H9 (cell line): ENCODE data around the gene BRWD1. TPM values are rescaled to one million over a fixed set of nuclear protein-coding genes. Genes with fewer than 3 reads are reported as not detected.

ENCODE experiments used
- DNase-seq: peaks from one replicate; pipeline ENCODE4 v3.0.0-alpha.2; 2017
- H2AFZ ChIP-seq: one replicate; pipeline ENCODE4 v1.6.1; 2013; ENCODE audit warnings: mild to moderate bottlenecking, low read length, control low read depth, moderate library complexity
- H2AK5ac ChIP-seq: 2 replicates; pipeline ENCODE4 v1.6.1; 2013; ENCODE audit warnings: low read length, control low read depth, mixed read lengths; ENCODE audit not compliant: insufficient read length
- H2BK120ac ChIP-seq: one replicate; pipeline ENCODE4 v1.6.1; 2013; ENCODE audit warnings: low read depth, mild to moderate bottlenecking, low read length, control low read depth, inconsistent platforms; ENCODE audit not compliant: poor library complexity, severe bottlenecking
- H2BK12ac ChIP-seq: 2 replicates; pipeline ENCODE4 v1.6.1; 2013; ENCODE audit warnings: low read length, control low read depth, mixed read lengths, low read depth; ENCODE audit not compliant: insufficient read length
- H2BK15ac ChIP-seq: 2 replicates; pipeline ENCODE4 v1.6.1; 2013; ENCODE audit warnings: low read depth, low read length, control low read depth
- H2BK20ac ChIP-seq: one replicate; pipeline ENCODE4 v1.6.1; 2013; ENCODE audit warnings: low read depth, mild to moderate bottlenecking, low read length, control low read depth, inconsistent platforms; ENCODE audit not compliant: poor library complexity, severe bottlenecking
- H2BK5ac ChIP-seq: 2 replicates; pipeline ENCODE4 v1.6.1; 2013; ENCODE audit warnings: low read length, control low read depth, mixed read lengths; ENCODE audit not compliant: insufficient read length
- H3K14ac ChIP-seq: 2 replicates; pipeline ENCODE4 v1.6.1; 2013; ENCODE audit warnings: low read length, control low read depth; ENCODE audit not compliant: insufficient read depth
- H3K18ac ChIP-seq: 2 replicates; pipeline ENCODE4 v1.6.1; 2013; ENCODE audit warnings: low read depth, mild to moderate bottlenecking, mixed read lengths, low read length, control low read depth; ENCODE audit not compliant: insufficient read length
- H3K23ac ChIP-seq: 2 replicates; pipeline ENCODE4 v1.6.1; 2013; ENCODE audit warnings: low read length, control low read depth, mixed read lengths, low read depth; ENCODE audit not compliant: insufficient read length
- H3K23me2 ChIP-seq: 2 replicates; pipeline ENCODE4 v1.6.1; 2013; ENCODE audit warnings: low read depth, mild to moderate bottlenecking, mixed read lengths, low read length, control low read depth; ENCODE audit not compliant: insufficient read length, poor library complexity, severe bottlenecking
- H3K27ac ChIP-seq: 2 replicates; pipeline ENCODE4 v1.5.1; 2013; ENCODE audit warnings: low read length, control low read depth, mixed read lengths, low read depth; ENCODE audit not compliant: insufficient read length
- H3K27me3 ChIP-seq: 2 replicates; pipeline ENCODE4 v1.6.1; 2013; ENCODE audit warnings: low read length, control low read depth, inconsistent platforms; ENCODE audit not compliant: insufficient read depth
- H3K4ac ChIP-seq: 2 replicates; pipeline ENCODE4 v1.6.1; 2013; ENCODE audit warnings: low read depth, mild to moderate bottlenecking, control low read depth, inconsistent platforms, low read length, moderate library complexity
- H3K4me1 ChIP-seq: 2 replicates; pipeline ENCODE4 v1.6.1; 2013; ENCODE audit warnings: low read length, control low read depth, inconsistent platforms; ENCODE audit not compliant: insufficient read depth
- H3K4me2 ChIP-seq: 2 replicates; pipeline ENCODE4 v1.6.1; 2013; ENCODE audit warnings: low read length, control low read depth, mixed read lengths; ENCODE audit not compliant: insufficient read length, insufficient read depth
- H3K56ac ChIP-seq: 2 replicates; pipeline ENCODE4 v1.6.1; 2013; ENCODE audit warnings: low read depth, mild to moderate bottlenecking, mixed read lengths, low read length, control low read depth; ENCODE audit not compliant: insufficient read length
- H3K79me1 ChIP-seq: 2 replicates; pipeline ENCODE4 v1.6.1; 2013; ENCODE audit warnings: low read depth, mild to moderate bottlenecking, moderate library complexity, low read length, control low read depth, inconsistent platforms; ENCODE audit not compliant: insufficient read depth, poor library complexity, severe bottlenecking
- H3K79me2 ChIP-seq: 2 replicates; pipeline ENCODE4 v1.6.1; 2013; ENCODE audit warnings: low read length, control low read depth, inconsistent platforms; ENCODE audit not compliant: insufficient read depth
- H3K9ac ChIP-seq: 2 replicates; pipeline ENCODE4 v1.6.1; 2013; ENCODE audit warnings: low read length, control low read depth, mixed read lengths; ENCODE audit not compliant: insufficient read length; ENCODE audit errors: extremely low read depth
- H3K9me3 ChIP-seq: one replicate; pipeline ENCODE4 v1.6.1; 2013; ENCODE audit warnings: low read depth, low read length, inconsistent platforms; ENCODE audit not compliant: control insufficient read depth
- H3T11ph ChIP-seq: one replicate; pipeline ENCODE4 v1.6.1; 2013; ENCODE audit warnings: mild to moderate bottlenecking, low read length, control low read depth, inconsistent platforms
- H4K20me1 ChIP-seq: one replicate; pipeline ENCODE4 v1.6.1; 2013; ENCODE audit not compliant: control insufficient read depth, insufficient read length, insufficient read depth
- H4K5ac ChIP-seq: 2 replicates; pipeline ENCODE4 v1.6.1; 2013; ENCODE audit warnings: low read depth, mild to moderate bottlenecking, mixed read lengths, low read length, control low read depth; ENCODE audit not compliant: insufficient read length
- H4K8ac ChIP-seq: replicated peaks from 2 replicates; pipeline ENCODE4 v1.6.1; 2013; ENCODE audit warnings: low read length, control low read depth, mixed read lengths, low read depth; ENCODE audit not compliant: insufficient read length
- H4K91ac ChIP-seq: 2 replicates; pipeline ENCODE4 v1.6.1; 2013; ENCODE audit warnings: low read depth, mild to moderate bottlenecking, moderate library complexity, mixed read lengths, low read length, control low read depth; ENCODE audit not compliant: insufficient read length
- H3K27ac Mint-ChIP-seq, 3 experiments: 2 replicates in 2 of 3; 3 replicates in 1 of 3; pipeline ENCODE4 v1.8.0; 2020 to 2021; ENCODE audit warnings: mixed read lengths in 3 of 3, mild to moderate bottlenecking in 1 of 3, moderate library complexity in 1 of 3
- H3K27me3 Mint-ChIP-seq: 2 replicates; pipeline ENCODE4 v1.8.0; 2021; ENCODE audit warnings: low read depth, mild to moderate bottlenecking, moderate library complexity, mixed read lengths
- H3K36me3 Mint-ChIP-seq, 3 experiments: 2 replicates in 2 of 3; 3 replicates in 1 of 3; pipeline ENCODE4 v1.8.0; 2020 to 2021; ENCODE audit warnings: low read depth in 3 of 3, mixed read lengths in 3 of 3; ENCODE audit not compliant: insufficient read depth in 1 of 3
- H3K4me1 Mint-ChIP-seq, 2 experiments: 2 replicates each; pipeline ENCODE4 v1.8.0; 2020; ENCODE audit warnings: mixed read lengths in 2 of 2
- H3K4me3 Mint-ChIP-seq, 2 experiments: 2 replicates in 1 of 2; 3 replicates in 1 of 2; pipeline ENCODE4 v1.8.0; 2020 to 2021; ENCODE audit warnings: mild to moderate bottlenecking in 2 of 2, mixed read lengths in 2 of 2, moderate library complexity in 1 of 2
- H3K9me3 Mint-ChIP-seq, 2 experiments: 2 replicates in 1 of 2; 3 replicates in 1 of 2; pipeline ENCODE4 v1.8.0; 2020; ENCODE audit warnings: mild to moderate bottlenecking in 2 of 2, mixed read lengths in 2 of 2, moderate library complexity in 1 of 2
- WGBS: extraction: QIAGEN DNeasy Blood & Tissue Kit; methylation state at CpG from one replicate; pipeline ENCODE4 v1.1.7; 2013; ENCODE audit warnings: missing lambda C conversion rate, low lambda C conversion rate, mixed read lengths; ENCODE audit not compliant: insufficient read length; ENCODE audit errors: extremely low coverage; 5-methylcytosine and 5-hydroxymethylcytosine counted together
- total RNA-seq: library from RNA; stranded (reverse); gene quantifications from 2 replicates; pipeline ENCODE4 v1.2.1, GENCODE V29; 2021
- TF ChIP-seq, protein P1 (sequence below): fragments of 200-600 bp; sonication (generic); conservative IDR thresholded peaks from 3 replicates; pipeline ENCODE4 v1.8.0; 2021; ENCODE audit warnings: antibody characterized with exemption, mild to moderate bottlenecking

Gene BRWD1
- total RNA-seq, 1 experiment from 2014 or later = 48.4 TPM

DNA sequence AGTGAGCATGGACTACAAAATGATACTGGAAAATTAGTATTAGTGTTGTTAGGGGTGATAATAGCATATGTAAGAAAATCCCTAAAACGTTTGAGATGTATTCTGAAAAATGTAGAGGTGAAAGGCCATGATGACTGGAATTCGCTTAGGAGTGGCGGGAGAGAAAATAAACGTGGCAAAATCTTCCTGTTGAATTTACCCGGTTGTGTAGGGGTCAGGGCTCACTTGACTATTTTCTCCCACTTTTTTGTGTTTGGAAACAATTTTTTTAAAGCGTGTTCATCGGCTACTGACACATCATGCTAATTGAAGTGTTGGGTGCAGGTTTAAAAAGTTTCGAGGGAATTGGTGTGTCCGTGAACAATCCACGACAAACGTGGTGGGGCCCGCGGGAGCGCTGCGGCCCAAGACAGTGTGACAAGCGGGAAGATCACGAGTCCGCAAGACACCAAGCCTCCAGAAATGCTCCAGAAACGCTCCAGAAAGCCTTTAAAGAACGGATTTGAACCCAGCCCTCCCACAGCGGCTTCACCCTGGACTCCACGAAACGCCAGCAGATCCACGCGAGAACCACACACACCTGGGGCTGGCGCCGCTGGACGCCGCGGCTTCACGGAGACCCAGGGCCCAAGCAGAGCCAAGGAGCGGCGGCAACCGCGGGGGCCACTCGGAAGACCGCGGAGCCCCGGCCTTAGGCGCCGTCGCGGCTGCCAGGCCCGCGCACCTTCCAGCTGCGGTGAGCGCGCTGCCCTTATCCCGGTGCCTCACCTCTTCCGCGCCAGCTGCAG is 130.8 kb downstream of the BRWD1 start:
- no peak for DNase-seq
- Histone ChIP-seq H3K23me2 (peaks cover 7% of the 10 kb centered on the region), H3K23ac (no peak overlapping the region), H2BK12ac (no peak overlapping the region), H2BK5ac (no peak overlapping the region), H3K4me2 (peak overlapping the region; percentile 85), H3K18ac (peak overlapping the region; percentile 86), H3T11ph (no peak overlapping the region), H2BK120ac (no peak overlapping the region), H3K27me3 (no peaks in the 10 kb centered on the region), H3K56ac (no peak overlapping the region), H4K91ac (no peak overlapping the region), H3K14ac (peak overlapping the region; percentile 99), H3K4me1 (0 out of 2 replicates have a peak, but pooled peaks cover 3% of the 10 kb centered on the region), H4K20me1 (no peaks in the 10 kb centered on the region), H2AFZ (no peak overlapping the region), H4K8ac (no peak overlapping the region), H3K4ac (no peak overlapping the region), H3K9me3 (no peaks in the 10 kb centered on the region), H4K5ac (peak overlapping the region; percentile 8), H3K79me2 (no peaks in the 10 kb centered on the region), H2BK15ac (no peak overlapping the region), H3K27ac (no peak overlapping the region), H2BK20ac (no peak overlapping the region), H2AK5ac (no peak overlapping the region), H3K9ac (peak overlapping the region; percentile 63), H3K79me1 (no peaks in the 10 kb centered on the region)
- peak overlapping the region; percentile 94 to 96 for H3K4me3 Mint-ChIP-seq
- no CpG with 5 or more reads among the region's 51 CpGs for WGBS
- peak overlapping the region; percentile 96 to 99 (median 99); a peak in 6 of 7 replicates for H3K27ac Mint-ChIP-seq
- H3K4me1 Mint-ChIP-seq = peaks cover 33 to 35% of the 10 kb centered on the region in 2 experiments
- H3K36me3 Mint-ChIP-seq = peaks cover 21 to 29% (median 24%) of the 10 kb centered on the region in 3 experiments; a peak in 6 of 7 replicates
- TF ChIP-seq, protein P1, sequence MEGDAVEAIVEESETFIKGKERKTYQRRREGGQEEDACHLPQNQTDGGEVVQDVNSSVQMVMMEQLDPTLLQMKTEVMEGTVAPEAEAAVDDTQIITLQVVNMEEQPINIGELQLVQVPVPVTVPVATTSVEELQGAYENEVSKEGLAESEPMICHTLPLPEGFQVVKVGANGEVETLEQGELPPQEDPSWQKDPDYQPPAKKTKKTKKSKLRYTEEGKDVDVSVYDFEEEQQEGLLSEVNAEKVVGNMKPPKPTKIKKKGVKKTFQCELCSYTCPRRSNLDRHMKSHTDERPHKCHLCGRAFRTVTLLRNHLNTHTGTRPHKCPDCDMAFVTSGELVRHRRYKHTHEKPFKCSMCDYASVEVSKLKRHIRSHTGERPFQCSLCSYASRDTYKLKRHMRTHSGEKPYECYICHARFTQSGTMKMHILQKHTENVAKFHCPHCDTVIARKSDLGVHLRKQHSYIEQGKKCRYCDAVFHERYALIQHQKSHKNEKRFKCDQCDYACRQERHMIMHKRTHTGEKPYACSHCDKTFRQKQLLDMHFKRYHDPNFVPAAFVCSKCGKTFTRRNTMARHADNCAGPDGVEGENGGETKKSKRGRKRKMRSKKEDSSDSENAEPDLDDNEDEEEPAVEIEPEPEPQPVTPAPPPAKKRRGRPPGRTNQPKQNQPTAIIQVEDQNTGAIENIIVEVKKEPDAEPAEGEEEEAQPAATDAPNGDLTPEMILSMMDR = no peak
- no peaks in the 10 kb centered on the region for H3K9me3 Mint-ChIP-seq
- no peaks in the 10 kb centered on the region; the same call in 1 of the 2 replicates for H3K27me3 Mint-ChIP-seq
